ENCODE measurements around the gene ACACA.

Gene ACACA

DNA sequence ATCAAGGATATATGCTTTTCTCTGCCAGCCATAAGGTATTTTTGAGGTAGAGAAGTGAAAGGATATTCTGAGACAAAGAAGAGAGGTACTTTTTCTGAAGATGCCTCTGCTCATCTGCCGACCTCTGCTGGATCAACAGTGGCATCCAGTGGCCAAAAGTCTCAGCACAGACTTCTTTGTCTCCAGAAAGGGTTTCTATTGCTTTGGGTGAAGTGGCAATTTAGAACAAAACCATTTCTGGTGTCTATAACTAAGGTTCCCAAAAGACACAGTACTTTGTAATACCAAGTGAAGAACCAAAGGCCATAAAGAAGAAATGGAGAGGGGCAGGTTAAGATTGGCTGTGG, 186.1 kb downstream of the ACACA start:
- DNase-seq, result peak in 5 of 14 donors; percentile 0 to 11 (median 3)

DNA sequence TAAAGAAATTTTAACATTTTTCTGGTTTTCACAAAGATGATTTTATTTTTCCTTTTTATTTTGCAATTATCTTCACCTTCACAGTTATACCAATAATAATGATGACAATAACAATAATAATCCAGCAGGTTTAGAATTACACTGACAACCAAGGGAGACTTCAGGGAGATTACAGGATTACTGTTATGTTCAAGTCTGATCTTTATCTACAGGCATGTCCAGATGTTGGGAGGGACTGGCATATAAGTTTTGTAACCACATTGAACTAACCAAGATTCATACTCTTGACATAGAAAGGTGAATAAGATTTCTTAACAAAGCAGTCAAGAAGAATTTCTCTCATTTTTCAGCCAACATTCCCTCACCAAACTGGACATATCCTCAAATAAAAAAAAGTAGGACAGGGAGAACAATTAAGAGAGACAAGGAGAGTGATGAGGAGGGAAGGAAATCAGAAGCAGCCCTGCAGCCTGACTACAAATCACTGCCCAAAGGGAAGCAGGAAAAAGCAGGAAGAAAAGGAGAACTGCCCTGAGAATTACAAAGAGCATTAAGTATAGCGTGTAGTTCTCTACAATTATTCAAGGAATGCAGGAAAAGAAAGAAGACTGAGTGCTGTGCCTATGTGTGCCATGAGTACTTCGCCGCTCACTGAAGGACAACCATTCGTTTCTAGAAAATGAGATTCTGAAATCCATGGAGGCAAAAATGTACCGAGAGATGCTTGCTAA, 186.6 kb downstream of the ACACA start:
- no peak for DNase-seq

DNA sequence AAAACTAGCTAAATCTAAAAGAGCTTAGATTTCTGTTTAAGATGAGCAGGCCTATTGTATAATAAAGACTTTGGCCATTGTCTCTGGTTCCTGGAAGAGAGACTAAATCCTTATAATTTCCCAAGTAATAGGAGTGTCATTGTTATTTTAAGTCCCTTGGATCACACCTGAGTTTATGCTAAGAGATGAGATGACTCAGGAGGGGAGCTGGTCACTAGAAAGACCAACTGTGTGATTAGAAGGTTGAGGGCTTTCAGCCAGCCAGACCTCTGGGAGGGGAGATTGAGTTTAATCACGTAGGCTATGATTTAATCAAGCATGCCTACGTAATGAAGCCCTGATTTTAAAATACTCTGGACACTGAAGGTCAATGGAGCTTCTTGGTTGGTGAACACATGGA, 187.8 kb downstream of the ACACA start:
- no peak for DNase-seq

DNA sequence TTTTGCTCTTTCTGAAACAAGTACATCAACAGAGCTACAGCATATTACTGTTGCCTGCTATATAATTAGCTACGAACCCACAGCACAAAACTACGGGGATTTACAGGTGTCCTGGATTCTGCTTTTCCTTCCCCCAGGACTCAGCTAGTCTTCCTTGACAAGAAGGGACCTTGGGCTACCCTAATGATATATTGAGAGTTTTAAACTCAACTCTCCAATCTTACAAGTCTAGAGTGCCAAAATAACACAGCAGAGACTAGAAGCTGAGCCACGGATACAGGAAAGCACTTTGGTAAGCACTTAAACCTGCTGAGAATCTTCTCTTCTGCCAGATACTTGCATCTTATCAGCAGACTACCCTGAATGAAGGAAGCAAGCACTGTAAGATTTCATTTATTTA, 192.2 kb downstream of the ACACA start:
- DNase-seq, result no peak

DNA sequence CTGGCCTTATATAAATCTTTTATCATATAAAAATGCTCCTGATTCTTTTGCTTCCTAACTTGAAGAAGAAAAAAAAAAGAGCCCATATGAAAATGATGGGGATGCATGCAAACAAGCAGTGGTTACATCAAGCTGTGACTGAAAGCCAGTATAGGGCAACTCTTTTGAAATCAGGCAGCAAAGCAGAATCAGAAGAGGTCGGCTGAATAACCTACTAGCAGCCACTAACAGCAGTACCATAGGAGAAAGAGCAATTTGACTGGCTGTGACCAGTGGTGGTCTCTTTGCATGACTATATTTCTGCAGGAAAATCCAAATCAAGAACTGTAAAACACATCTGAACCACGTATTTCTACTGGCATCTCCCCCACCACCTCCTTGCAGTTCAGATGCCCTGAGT, 192.7 kb downstream of the ACACA start:
- no peak for DNase-seq

DNA sequence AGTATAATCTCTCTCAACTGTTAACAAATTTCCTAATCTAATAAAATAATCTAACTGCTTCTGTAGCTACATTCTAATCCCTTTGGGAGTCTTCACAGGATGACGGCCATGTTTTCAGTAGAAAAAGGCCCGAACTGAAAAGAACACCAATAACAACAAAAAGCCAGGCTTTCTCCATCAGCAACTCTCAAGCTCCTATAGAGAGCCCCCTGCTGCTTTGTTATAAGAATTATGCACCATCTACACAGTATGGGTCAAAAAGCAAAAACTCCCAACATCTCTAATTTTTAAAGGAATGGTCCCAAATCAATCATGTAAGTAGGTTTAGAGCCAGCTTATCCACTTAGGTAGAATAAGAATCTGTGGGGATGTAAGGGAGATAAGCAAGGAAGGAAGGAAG, 194.5 kb downstream of the ACACA start:
- no peak for DNase-seq

DNA sequence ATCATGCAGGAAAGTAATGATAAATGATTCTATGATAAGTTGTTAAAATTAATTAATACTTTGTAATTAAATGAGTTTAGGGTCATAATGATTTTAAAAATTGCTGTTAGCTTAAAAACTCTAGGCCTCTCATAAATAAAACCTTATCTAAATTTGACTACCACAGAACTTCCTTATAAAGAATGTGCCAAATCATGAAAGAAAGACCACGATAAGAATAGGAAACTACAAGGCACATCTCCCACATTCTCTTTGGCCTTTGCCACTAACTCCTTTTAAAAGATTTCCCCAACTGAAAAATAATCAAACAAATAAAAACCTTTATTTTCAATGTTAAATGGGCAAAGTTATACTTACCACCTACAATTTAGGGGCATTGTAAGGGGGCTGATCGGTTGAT, 195.5 kb downstream of the ACACA start:
- DNase-seq, result no peak

DNA sequence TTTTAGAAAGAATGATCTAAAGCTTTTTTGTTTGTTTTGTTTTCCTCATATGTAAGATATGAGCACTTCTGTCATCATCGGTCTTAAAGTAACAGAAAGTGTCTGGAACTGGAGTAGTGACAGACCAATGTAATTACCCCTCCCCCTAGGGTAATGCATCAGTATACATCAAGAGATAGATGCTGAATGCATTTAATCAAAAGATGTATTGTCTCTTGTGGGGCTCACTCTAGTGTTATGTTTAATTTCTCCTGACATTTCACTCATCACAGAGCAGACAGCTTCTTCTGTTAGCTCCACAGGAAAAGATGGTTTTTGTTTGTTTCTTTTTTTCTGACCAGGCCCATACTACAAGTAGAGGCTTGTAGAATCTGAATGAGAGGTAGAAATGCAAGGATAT, 199.5 kb downstream of the ACACA start:
- no peak for DNase-seq

DNA sequence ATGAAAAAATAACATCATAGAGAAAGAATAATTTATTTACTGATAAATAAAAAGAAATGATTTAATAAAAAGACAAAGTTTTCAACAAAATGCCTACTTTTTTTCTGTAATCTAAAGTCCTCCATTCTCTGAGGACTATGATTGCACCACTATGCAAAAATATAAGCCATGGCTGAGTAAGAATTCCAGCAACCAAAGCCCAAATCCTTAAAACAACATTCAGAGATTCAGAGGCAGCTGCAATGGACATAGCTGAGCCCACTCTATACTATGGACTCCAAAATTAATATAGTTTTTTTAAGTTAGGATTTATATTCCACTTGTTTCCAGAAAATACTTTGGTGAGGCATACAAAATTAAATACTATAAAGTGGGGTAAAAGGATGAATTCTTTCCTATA, 200.3 kb downstream of the ACACA start:
- DNase-seq, result no peak

DNA sequence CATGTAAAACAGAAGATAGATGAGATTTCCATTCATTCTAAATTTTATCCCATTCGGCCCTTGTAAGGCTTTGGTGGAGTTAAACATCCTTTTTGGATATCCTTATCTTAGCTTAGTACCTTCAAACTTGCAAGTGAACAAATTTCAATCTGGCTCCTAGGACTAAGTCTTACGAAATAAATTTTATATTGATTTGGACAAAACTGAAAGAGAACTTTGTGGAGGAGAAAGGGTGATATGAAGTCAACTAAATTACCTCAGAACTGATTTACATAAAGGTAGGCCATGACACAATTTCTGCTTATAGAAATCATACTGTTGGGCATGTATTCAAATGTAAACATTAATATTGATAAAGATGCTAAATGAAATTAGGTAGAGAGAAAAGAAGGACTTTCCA, 206.1 kb downstream of the ACACA start:
- DNase-seq, result no peak

DNA sequence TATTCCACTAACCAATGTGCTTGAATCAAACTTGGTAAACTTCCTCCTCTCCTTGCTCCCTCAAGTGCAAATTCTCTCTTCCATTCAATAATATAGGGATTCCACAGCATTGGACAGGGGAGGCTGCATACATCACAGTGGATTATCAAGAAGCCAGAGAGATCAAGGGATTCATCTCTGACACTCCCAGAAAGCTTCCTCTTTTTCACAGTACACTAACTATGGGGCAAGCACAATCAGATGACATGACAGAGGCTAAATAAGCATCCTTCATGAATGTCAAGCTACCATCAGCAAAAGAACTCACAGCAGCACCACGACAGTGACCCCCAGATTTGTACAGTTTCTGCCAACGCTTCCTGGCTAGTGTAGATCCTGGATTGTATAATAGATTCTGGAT, 209.3 kb downstream of the ACACA start:
- no peak for DNase-seq

DNA sequence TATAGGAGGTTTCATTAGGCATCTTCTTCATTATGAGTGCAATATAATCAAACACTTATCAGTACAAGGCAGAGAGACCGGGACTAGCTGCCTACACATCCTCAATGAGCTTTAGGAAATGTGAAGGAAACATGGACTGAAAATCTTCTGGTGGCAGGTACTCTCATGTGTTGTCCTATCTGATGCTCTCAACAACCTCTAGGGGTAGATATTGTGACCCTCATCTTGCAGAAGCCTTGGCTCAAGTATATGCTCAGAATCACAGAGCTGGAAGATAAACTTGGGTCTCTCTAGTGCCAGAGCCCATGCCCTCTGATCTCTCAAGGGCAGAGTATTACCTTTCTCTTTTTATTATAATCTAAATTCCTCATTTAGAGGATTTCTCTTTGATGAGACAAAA, 212.4 kb downstream of the ACACA start:
- DNase-seq, result no peak

DNA sequence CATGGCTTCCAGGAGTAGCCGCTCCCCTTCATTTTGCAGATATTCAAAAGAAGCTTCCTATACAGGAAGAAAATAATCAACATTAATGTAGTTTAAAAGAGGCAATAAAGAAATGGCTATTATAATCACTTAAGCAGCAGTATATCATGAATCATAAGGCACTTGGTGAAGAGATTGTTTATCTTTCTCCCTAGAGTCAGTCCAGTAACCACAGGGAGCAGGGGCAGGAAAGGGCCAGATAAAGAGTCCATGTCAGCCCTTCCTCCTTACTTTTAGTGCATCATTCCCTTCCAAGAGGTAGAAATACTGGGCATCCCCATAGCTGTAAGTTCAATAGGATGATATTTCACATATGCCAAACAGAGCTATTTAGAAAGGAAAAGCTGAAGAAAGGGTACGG, 215.4 kb downstream of the ACACA start:
- no peak for DNase-seq

DNA sequence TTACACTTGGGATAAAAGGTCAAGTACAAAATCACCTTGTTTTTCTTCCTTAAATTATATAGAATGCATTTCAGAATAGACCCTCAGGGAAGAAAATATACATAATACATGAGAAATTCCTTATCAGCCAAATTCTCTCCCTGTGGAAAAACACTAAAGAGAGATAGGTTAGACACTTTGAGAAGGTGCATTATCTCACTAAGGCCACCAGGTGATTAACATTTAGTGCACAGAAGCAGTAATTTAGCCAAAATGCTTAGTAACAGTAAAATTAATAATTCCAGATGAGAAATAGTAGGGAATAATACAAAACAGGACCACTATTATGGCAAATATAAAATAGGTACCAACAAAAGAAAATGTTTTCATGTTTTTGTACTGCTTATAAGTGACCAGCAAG, 216.1 kb downstream of the ACACA start:
- no peak for DNase-seq

DNA sequence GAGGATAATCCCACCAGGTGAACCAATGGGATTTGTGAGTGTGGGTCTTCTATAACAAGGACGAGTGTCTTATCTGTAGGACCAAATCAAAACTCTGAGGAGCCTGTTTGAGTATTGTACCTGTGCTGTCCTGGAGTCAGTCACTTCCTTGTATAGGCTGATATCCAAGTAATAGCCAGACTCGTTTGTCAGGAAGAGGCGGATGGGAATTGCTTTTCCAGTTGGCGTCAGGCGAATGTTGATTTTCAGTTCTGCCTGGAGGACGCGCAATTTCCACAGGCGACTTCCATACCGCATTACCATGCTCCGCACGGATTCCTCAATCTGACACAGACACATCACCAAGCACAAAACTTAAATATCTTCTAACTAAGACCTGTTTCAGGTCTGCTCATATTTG, 218.5 kb downstream of the ACACA start:
- DNase-seq, result no peak

DNA sequence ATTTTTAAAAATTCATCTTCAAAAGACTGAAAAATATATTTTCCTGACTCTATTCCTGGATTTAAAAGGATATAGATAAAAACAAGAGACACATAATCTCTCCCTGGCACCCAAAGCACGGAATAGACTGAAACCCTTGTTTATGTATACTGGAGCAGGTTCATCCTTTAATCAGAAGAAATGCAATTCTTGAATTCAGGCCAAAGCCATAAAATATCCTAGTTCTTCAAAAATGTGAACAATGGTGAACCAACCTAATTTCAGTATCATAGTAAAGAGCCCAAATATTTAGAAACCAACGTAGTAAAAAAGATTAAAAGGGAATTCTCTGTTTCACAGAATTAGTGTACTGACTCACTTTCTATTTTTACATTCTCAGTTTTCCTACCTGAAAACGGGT, 219.4 kb downstream of the ACACA start:
- no peak for DNase-seq

DNA sequence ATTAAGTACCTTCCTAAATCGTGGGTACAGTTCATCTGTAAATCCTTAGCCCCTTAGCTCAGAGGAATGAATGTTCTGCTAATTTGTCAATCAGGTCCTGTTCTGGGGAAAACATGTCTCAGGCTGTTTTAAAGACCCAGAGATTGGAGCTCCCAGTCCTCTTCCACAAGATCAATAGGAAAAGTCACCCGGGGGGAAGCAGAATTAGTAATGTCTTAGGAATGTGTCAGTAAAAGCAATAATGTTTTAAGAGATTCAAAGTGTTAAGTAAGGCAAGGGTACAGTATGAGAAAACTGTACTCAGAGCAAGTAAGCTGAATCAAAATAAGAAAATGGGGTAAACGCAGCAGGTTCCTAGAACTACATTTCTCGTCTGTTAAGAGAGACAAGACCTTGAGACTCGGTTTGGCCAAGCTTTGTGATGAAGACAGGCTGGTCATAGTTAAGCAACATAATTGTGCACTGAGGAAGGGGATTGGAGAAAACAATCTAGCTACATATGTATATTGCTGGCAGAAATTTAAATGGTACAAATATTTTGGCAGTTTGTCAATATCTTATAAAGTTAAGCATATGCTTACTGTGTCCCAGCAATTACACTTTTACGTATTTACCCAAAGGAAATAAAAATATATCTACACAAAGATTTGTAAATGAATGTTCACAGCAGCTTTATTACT, 223.7 kb downstream of the ACACA start:
- DNase-seq, result no peak

DNA sequence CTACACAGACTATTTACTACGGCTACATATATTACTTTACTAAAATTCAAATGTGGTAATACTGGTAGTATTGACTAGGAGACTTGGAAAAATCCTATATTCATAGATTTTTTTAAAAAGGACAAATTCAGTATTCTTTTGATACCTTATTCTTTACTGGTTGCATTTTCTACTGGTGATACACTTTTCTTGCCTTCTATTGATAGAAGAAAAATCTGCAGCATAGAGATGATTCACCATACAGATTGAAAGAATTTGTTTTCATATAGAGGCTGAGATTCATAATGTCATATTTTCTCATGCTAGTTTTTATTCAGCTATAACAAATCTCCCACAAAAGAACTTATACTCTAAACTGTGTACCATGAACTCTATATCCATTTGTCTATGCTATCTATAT, 226.3 kb downstream of the ACACA start:
- DNase-seq, result no peak

DNA sequence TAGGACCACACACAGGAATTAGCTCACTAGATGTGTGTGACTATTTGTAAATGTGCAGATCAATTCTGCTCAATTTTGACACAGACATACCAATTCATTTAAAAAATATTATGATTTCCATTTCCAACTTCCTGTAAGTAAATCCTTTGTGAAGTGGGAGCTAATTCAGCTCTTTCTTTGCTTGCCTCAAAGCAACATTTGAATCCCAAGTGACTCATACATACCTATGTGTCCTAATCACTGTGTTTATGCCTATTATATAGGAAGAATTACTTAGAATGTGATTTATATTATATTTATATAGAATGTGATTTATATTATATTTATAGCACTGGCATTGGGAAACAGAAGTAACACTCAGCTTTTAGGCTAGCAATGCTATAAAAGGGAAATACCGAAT, 226.7 kb downstream of the ACACA start:
- no peak for DNase-seq

DNA sequence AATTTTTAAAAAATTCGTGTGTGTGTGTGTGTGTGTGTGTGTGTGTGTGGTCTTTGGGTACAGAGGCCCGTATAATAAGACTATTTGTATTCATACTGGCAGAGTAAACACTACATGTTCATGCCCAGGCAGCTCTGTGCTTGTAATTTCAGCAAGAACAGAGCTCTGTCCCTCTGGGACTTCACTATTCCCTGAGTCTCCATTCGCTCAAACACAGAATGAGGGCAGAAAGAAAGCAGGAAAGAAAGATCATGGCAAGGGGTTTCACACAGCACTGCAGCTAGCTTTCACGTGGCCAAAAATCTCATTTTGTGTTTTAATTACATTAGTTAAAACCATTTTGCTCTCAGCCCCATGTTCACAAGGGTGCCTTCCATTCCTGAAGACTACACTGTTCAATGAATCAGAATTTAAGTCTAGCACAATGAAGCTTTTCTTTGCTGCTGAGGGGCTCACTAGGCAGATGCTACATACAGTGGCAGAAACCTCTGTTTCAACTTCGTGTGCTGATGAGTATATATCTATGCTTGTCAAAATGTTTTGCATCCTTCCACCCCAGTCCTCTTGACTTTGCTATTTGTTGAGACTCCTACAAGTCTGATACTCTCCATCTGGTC, 229.3 kb downstream of the ACACA start:
- DNase-seq, result peak in 8 of 14 donors; percentile 2 to 31 (median 14)

DNA sequence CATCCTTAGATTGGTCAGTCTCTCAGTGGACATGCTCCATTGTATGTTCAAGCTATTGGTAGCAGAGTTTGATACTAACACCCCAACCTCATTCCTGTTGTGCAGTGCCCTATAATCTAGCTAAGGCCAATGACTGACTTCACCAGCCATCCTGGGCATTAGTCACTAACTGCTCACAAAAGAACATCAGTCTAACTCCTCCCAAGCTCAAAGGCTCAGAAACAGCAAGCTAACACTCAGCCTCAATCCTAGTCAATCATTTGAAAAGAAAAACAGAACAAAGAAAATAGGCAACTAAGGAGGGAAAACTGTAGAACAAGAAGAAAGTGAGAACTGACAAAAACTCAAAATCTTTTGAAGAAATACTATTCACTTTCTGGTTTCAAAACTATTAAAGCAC, 229.9 kb downstream of the ACACA start:
- DNase-seq, result peak in 3 of 14 donors; percentile 2 to 11 (median 9)

DNA sequence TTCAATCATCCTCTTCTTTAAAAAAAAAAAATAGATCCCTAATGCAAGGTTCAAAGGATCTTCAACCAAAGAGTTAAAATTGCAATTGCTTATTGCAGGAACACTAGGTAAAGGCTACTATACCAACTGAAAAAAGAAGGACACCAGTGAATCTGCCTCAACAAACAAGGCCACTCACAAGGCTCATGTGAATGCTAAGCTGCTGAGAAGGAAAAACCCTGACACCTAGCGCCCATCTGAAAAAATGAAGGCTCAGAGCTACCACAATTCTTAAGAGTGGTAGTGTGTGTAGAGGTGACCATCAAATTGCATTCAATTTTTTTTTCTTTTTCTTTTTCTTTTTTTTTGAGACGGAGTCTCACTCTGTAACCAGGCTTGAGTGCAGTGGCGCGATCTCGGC, 232.4 kb downstream of the ACACA start:
- DNase-seq, result peak in 8 of 14 donors; percentile 0 to 17 (median 2)

DNA sequence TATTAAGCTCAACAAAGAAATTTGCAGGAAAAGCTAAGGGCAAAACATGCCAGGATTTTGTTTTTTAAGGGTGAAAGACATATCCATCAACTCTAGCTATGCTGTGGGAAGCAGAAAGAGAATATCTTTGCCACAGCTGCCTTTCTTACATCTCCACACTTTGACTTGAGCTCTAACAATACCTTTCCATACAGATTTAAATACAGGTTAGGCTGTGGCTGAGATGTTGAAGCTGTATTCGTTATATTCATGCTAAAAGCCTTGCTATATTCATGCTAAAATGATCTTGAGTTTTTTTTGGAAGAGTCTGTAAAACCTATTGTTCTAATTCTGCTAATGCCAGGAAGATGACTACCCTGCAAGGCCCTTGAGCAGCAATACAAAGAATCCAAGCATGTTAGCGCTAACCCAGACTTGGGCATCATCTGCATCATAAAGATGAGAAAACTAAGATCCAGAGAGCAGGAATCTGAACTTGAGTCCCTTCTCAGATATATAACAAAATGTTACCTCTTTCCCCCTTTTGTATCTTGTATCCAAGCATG, 235.7 kb downstream of the ACACA start:
- DNase-seq, result no peak
